ENCODE measurements around the gene UGT1A3.
"Not testable (repeated sequence)": the region's sequence is repeated elsewhere in the genome, so short reads cannot be mapped to it uniquely, and the experiment has no call there.

DNA sequence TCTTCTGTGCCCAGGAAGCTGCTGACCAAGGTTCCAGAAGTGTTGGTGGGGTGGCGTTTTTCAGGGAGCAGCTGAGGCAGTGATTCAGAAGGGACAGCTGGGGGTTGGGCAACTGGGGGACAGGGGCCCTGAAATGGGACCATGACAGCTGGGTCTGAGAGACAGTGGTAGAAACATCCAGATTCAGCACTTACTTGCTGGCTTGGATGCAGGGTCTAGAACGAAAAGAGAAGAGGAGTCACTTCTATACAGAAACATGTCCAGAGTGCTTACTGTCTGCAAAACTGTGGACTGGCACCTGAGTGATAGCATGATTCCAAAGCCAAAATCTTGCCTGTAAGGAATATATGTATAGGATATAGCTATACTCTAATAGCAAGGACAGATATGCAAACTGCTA, 17.0 kb downstream of the UGT1A3 start:
- TF ChIP-seq, protein P1, sequence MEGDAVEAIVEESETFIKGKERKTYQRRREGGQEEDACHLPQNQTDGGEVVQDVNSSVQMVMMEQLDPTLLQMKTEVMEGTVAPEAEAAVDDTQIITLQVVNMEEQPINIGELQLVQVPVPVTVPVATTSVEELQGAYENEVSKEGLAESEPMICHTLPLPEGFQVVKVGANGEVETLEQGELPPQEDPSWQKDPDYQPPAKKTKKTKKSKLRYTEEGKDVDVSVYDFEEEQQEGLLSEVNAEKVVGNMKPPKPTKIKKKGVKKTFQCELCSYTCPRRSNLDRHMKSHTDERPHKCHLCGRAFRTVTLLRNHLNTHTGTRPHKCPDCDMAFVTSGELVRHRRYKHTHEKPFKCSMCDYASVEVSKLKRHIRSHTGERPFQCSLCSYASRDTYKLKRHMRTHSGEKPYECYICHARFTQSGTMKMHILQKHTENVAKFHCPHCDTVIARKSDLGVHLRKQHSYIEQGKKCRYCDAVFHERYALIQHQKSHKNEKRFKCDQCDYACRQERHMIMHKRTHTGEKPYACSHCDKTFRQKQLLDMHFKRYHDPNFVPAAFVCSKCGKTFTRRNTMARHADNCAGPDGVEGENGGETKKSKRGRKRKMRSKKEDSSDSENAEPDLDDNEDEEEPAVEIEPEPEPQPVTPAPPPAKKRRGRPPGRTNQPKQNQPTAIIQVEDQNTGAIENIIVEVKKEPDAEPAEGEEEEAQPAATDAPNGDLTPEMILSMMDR (IDR thresholded peaks at IDR 0.05) = not testable (repeated sequence)
- TF ChIP-seq POLR2A (IDR thresholded peaks at IDR 0.05) = not testable (repeated sequence)
